Measurements from ENCODE around the gene TOX4. TPM values are rescaled to one million over a fixed set of nuclear protein-coding genes. Genes with fewer than 3 reads are reported as not detected.
"Not testable (repeated sequence)": the region's sequence is repeated elsewhere in the genome, so short reads cannot be mapped to it uniquely, and the experiment has no call there.

Gene TOX4
- total RNA-seq, 1 experiment from 2014 or later: 78.8 TPM

- intact Hi-C loops (cut with micrococcal nuclease; ENCODE audit: unreplicated experiment): no loop called here
- Mint-ChIP-seq H3K36me3 (ENCODE audit: insufficient read depth, unreplicated experiment) (no peaks in the 10 kb centered on the region), H3K4me1 (ENCODE audit: low read depth, unreplicated experiment) (peaks cover 10% of the 10 kb centered on the region), H3K27ac (ENCODE audit: unreplicated experiment) (peak overlapping the region; percentile 11), H3K9me3 (ENCODE audit: unreplicated experiment) (no peaks in the 10 kb centered on the region), H3K4me3 (ENCODE audit: unreplicated experiment) (peak overlapping the region; percentile 9), H3K27me3 (ENCODE audit: insufficient read depth, unreplicated experiment) (no peaks in the 10 kb centered on the region)
- no peak for TF ChIP-seq CTCF (IDR thresholded peaks at IDR 0.05; ENCODE audit: insufficient read depth in 1 of 2, low read depth in 1 of 2, low read length in 1 of 2, severe bottlenecking in 1 of 2, unreplicated experiment in 1 of 2)
- DNase-seq: no peak
- H3K4me1 ChIP-seq: no peaks in the 10 kb centered on the region
- no TSS peak for BruUV-seq (replicated peaks)
- no peak overlapping the region for H3K4me3 ChIP-seq (ENCODE audit: low read depth, low read length)
- H3K27me3 ChIP-seq (replicated peaks; ENCODE audit: control insufficient read depth, insufficient read depth, low read length): no peaks in the 10 kb centered on the region
- H3K9me3 ChIP-seq: no peaks in the 10 kb centered on the region
- CTCF ChIA-PET: no interaction called here
- POLR2A ChIA-PET: no interaction called here
- H3K36me3 ChIP-seq (ENCODE audit: control insufficient read depth, insufficient read depth, low read length): no peaks in the 10 kb centered on the region
Observed at GRCh38 chr14:21543521-21543960, 66.5 kb downstream of the TOX4 start.

DNA sequence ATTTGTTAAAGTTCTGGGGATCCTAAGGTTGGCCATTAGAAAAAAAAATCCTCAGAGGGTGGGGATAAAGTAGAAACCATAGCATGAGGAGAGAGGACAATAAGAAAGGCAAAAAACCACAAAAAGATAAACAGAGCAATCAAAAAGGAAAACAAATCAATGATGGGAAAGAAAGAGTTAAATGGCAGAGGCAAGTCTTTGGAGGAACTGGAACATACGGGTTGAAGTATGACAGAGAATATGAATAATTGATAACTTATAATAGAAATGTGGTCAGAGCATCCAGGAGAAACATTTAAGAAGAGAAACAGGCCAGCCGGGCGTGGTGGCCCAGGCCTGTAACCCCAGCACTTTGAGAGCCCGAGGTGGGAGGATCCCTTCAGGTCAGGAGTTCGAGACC lies 67.0 kb downstream of the TOX4 start:
- POLR2A ChIA-PET: no interaction called here
- intact Hi-C loops (cut with micrococcal nuclease; ENCODE audit: unreplicated experiment): no loop called here
- H3K9me3 Mint-ChIP-seq (ENCODE audit: unreplicated experiment): no peaks in the 10 kb centered on the region
- TF ChIP-seq CTCF (IDR thresholded peaks at IDR 0.05; ENCODE audit: insufficient read depth in 1 of 2, low read depth in 1 of 2, low read length in 1 of 2, severe bottlenecking in 1 of 2, unreplicated experiment in 1 of 2): no peak
- H3K36me3 Mint-ChIP-seq (ENCODE audit: insufficient read depth, unreplicated experiment): no peaks in the 10 kb centered on the region
- Histone ChIP-seq H3K4me1 (no peaks in the 10 kb centered on the region), H3K27me3 (replicated peaks; ENCODE audit: control insufficient read depth, insufficient read depth, low read length) (no peaks in the 10 kb centered on the region), H3K9me3 (no peaks in the 10 kb centered on the region), H3K36me3 (ENCODE audit: control insufficient read depth, insufficient read depth, low read length) (no peaks in the 10 kb centered on the region), H3K4me3 (ENCODE audit: low read depth, low read length) (no peak overlapping the region)
- BruUV-seq (replicated peaks): no TSS peak
- CTCF ChIA-PET: no interaction called here
- H3K27ac Mint-ChIP-seq (ENCODE audit: unreplicated experiment): peak overlapping the region; percentile 11
- DNase-seq: no peak
- H3K4me3 Mint-ChIP-seq (ENCODE audit: unreplicated experiment): peak overlapping the region; percentile 9
- H3K27me3 Mint-ChIP-seq (ENCODE audit: insufficient read depth, unreplicated experiment): no peaks in the 10 kb centered on the region
- H3K4me1 Mint-ChIP-seq (ENCODE audit: low read depth, unreplicated experiment): peaks cover 10% of the 10 kb centered on the region

GRCh38 chr14:21544588-21544987 lies 67.6 kb downstream of the TOX4 start:
- CTCF ChIA-PET; BruUV-seq (replicated peaks); H3K9me3 ChIP-seq; H3K36me3 Mint-ChIP-seq (ENCODE audit: insufficient read depth, unreplicated experiment); H3K4me1 Mint-ChIP-seq (ENCODE audit: low read depth, unreplicated experiment); H3K4me3 ChIP-seq (ENCODE audit: low read depth, low read length); H3K36me3 ChIP-seq (ENCODE audit: control insufficient read depth, insufficient read depth, low read length); H3K4me3 Mint-ChIP-seq (ENCODE audit: unreplicated experiment); H3K27me3 ChIP-seq (replicated peaks; ENCODE audit: control insufficient read depth, insufficient read depth, low read length); DNase-seq; POLR2A ChIA-PET; H3K4me1 ChIP-seq; intact Hi-C loops (cut with micrococcal nuclease; ENCODE audit: unreplicated experiment); H3K27me3 Mint-ChIP-seq (ENCODE audit: insufficient read depth, unreplicated experiment); H3K27ac Mint-ChIP-seq (ENCODE audit: unreplicated experiment); H3K9me3 Mint-ChIP-seq (ENCODE audit: unreplicated experiment): not testable (repeated sequence)

Other genes with a start within 250 kb of the TOX4 start
- gene HNRNPC, start 207.8 kb upstream of the TOX4 start, total RNA-seq (2022): 512 and 536 TPM in 2 replicates
- gene RPGRIP1, start 197.1 kb upstream of the TOX4 start, total RNA-seq (2022): 0.12 TPM in 1 of 2 replicates, not detected in the other
- gene SUPT16H, start 93.2 kb upstream of the TOX4 start, total RNA-seq (2022): 114 and 118 TPM in 2 replicates
- gene CHD8, start 21.1 kb upstream of the TOX4 start, total RNA-seq (2022): 84.9 and 89.8 TPM in 2 replicates
- 18.8 and 20.9 TPM in 2 replicates for gene RAB2B, start 236 bp upstream of the TOX4 start, total RNA-seq (2022)
- 40.1 and 43.8 TPM in 2 replicates for gene METTL3, start 34.1 kb downstream of the TOX4 start, total RNA-seq (2022)
- gene SALL2, start 49.2 kb downstream of the TOX4 start, total RNA-seq (2022): 10.9 and 11.0 TPM in 2 replicates
- gene OR10G3, start 102.9 kb downstream of the TOX4 start, total RNA-seq (2022): not detected in 2 replicates
- not detected in 2 replicates for gene OR10G2, start 157.7 kb downstream of the TOX4 start, total RNA-seq (2022)
- not detected in 2 replicates for gene OR4E2, start 176.6 kb downstream of the TOX4 start, total RNA-seq (2022)
- 0.23 TPM in 1 of 2 replicates, not detected in the other for gene OR4E1, start 196.6 kb downstream of the TOX4 start, total RNA-seq (2022)

Data from Caco-2 (cell line).